Measurements from ENCODE around the gene SLC2A6.

Gene SLC2A6

DNA sequence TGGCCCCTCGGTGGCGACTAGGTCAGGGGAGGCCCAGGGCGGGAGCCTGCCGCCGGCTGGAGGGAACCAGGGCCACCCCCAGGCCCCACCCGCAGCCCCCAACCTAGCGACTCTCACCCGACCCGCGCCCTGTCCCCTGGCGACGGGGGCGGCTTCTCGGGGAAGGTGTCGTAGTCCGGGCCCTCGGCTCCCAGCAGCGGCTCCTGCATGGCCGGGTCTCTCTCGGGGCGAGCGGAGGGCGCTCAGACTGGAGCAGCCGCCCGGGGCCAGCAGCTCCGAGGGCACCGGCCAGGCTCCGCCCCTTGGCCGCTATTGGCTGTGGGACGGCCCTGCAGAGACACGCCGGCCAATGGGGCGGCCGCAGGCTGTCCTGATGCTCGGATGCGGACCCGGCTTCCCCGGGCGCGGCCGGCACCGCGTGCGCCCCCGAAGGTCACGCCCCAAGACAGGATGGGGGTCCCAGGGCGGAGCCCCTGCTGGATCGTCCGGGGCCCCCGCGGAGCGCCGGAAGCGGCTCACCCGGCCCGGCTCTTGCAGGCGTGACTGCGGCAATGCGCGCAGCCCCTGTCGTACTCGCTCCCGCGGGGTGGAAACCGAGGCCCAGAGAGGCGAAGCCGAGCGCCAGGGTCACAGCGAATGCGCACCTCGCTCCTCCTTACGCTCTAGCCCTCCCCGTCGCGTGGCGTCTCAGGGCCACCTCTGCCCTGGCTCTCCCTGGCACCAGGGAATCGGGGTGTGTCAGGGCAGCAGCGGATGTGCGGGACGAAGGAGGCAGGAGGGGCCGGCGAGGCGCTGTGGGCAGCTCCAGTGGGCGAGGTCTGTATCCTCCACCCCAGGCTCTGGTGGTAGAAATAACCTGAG, at the start of gene SLC2A6:
Gene SLC2A6, minus strand, starts transcription at position 249 of the 861 bp plus-strand sequence. Its CDS starts 40 bp downstream, at position 209.
- peak; percentile 81 to 83 for DNase-seq (ENCODE audit: low read depth in 2 of 2)

GRCh38 chr9:133528001-133528875, 49.3 kb upstream of the SLC2A6 start:
- DNase-seq (ENCODE audit: low read depth in 2 of 2): no peak

- no peak for DNase-seq (ENCODE audit: low read depth in 2 of 2)
Measured at GRCh38 chr9:133527444-133527920, 48.6 kb upstream of the SLC2A6 start.

DNA sequence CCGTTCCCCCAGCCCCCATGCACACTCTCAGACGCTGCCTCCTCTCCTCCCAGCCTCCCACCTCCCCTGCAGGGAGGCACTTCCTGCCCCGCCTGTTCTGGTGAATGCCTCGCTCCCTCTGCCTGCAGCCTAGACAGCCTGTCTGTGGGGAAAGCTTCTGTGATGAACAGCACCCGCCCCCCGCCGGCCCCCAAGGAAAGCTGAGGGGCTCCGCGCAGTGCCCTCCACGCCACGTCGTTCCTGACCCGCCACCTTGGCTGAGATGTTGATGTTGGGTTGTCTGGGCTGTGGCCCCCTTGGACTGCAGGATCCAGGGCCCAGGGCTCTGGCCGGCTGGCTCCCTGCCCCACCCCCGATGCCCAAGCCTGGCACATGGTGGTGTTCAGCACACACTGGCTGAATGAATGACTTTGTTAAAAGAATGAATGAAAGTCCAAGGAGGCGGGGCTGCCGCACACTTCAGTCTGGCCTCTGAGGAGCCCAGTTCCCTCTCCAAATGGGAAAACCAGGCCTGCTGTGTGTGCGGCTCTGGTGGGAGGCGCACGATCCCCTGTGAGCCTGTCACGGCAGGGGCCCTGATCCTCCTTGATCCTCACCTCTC, 47.9 kb upstream of the SLC2A6 start:
- DNase-seq (ENCODE audit: low read depth in 2 of 2): no peak

- no peak for DNase-seq (ENCODE audit: low read depth in 2 of 2)
Measured at GRCh38 chr9:133525677-133526076, 46.8 kb upstream of the SLC2A6 start.

DNA sequence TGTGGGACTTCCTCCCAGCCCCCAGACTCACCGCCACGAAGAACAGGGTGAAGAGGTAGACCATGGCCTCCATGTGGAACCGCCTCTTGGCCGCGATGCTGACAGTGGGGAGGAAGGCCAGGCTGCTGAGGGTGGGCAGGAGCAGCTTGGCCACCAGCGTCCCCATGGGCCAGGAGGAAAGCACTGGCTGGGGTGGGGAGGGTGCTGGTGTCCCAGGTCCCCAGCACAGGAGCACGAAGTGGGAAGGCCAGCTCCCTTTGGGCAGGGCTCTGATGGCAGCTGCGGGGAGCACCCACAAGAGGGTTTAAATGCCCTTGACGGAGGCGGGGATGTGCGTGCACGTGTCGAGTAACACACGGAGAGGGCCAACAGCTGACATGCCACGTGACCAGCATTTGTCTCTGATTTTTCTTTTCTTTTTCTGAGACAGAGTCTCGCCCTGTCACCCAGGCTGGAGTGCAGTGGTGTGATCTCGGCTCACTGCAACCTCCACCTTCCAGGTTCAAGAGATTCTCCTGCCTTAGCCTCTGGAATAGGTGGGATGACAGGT, 45.9 kb upstream of the SLC2A6 start, which contains the start of gene MYMK:
Gene MYMK, minus strand, starts transcription at position 281 of the 550 bp plus-strand sequence. Its CDS starts 115 bp downstream, at position 166.
- DNase-seq (ENCODE audit: low read depth in 2 of 2): no peak

GRCh38 chr9:133524146-133524545, 45.2 kb upstream of the SLC2A6 start:
- no peak for DNase-seq (ENCODE audit: low read depth in 2 of 2)

- no peak for DNase-seq (ENCODE audit: low read depth in 2 of 2)
Measured at GRCh38 chr9:133523106-133523505, 44.2 kb upstream of the SLC2A6 start.

DNA sequence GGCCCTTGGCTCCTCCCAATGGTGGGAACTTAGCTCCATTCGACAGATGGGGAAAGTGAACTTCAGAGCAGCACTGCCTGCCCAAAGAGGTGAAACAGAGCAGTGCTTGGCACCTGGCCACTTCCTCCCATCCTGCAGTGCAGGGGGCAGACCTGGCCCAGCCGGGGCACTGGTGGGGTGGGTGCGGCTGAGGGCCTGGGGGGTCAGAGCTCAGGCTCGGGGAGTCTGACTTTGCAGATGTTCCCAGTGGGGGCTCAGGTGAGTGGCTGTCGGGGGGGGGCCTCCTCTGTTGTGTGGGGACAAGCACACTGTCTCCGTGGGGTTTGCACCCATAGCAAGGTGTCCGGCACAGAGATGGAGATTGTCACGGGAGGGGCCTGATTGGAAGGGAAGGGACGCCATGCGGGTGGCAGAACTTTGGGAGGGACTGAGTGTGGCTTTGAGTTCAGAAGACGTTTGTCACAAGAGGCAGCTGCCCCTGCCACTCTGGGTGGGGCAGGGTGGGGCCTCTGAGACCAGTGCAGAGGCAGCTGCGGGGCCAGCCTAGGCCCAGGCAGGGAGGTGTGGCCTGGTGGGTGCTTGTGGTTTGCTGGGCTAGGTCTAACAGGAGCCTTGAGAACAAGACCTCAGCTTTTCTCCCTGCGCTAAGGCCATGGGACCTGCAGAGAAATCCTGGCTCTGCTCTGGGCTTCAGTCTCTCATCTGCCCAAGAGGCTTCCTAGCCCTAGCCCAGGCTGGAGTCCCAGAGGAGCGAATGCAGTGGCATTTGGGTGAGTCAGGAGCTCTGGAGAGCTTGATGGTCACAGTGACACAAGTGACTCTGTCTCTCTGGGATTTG, 43.4 kb upstream of the SLC2A6 start:
- DNase-seq (ENCODE audit: low read depth in 2 of 2): no peak

- DNase-seq (ENCODE audit: low read depth in 2 of 2): no peak
Measured at GRCh38 chr9:133521122-133522072, 42.5 kb upstream of the SLC2A6 start.

DNA sequence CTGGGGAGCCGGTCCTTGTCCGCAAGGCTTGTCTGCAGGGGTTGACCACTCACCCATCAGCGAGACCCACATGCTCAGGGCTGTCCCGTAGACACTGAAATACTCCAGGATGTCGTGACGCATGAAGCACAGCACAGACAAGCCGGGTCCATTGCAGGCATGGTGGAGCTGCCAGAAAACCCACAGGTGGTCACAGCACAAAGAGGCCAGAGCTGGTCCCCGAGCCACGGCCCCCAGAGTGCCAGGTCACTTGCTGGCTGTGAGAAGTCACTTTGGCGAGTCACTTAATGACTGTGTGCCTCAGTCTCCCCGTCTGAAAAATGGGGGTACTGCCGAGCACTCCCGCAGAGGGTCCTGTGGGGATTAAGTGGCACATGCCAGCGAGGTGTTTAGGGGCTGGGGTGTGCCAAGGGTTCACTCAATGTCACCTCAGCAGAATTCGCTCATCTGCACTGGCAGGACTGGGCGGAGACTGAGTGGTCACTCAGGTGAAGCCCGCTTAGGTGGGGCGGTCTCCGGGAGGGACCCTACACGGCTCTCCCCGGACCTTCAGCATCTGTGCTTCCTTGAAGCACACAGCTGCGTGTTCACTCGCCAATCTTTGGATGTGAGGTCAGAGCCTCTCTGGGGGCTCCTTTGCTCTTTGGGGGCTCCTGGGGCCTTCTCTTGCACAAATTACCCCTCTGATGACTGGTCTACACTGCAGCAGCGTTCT, 41.4 kb upstream of the SLC2A6 start:
- DNase-seq (ENCODE audit: low read depth in 2 of 2): no peak

GRCh38 chr9:133519693-133520092, 40.8 kb upstream of the SLC2A6 start:
- DNase-seq (ENCODE audit: low read depth in 2 of 2): no peak

GRCh38 chr9:133518706-133519449, 40.0 kb upstream of the SLC2A6 start:
- DNase-seq (ENCODE audit: low read depth in 2 of 2): no peak

DNA sequence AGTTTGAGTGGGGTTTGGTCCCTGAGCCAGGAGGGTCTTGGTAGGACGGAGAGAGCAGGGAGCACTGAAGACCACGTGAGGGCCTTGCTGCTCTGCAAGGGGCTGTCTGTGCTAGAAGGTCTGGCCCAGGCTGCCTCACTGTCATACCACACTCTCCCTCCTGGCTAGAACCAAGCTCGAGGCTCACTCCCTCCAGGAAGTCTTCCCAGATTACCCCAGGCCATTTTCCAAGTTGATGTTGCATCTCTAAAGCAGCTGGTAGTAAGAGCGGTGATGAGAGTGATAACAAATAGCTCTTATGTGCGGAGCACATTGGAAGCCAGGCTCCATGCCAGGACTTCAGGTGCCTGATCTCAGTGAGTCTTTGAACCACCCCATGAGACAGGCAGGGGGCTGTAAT, 39.3 kb upstream of the SLC2A6 start:
- DNase-seq (ENCODE audit: low read depth in 2 of 2): no peak

GRCh38 chr9:133517711-133518110, 38.8 kb upstream of the SLC2A6 start:
- DNase-seq (ENCODE audit: low read depth in 2 of 2): no peak

GRCh38 chr9:133516961-133517350, 38.1 kb upstream of the SLC2A6 start:
- no peak for DNase-seq (ENCODE audit: low read depth in 2 of 2)

DNA sequence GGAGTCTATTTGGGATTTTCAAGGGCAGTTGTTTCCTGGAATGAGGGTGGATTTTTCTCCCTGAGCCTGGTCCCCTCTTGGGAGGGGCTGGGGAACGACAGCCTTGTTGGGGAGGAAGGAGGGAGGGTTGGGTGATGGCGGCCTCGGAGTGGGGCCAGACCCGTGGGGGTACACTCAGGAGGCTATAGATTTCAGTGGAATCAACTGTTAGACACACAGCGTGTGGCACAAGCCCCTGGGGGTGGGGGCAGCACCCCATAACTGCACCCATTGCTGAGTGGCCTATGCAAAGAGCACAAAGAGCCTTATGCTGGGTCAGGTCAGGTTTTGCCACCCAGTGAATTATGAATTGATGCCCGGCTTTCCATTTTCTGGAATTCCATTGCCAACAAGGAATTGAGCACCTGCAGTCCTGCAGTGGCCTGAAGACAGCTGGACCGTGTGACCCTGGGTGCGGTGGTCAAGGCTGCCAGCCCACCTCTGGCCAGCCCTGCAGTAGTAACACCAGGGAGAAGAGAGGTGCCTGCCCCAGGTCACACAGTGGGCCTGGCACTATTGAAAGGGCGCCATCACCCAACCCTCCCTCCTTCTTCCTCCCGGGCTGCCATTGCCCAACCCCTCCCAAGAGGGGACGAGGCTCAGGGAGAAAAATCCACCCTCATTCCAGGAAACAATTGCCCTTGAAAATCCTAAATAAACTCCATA, 37.5 kb upstream of the SLC2A6 start:
- DNase-seq (ENCODE audit: low read depth in 2 of 2): no peak

All from stimulated activated CD8-positive, alpha-beta memory T cell treated with anti-CD3 and anti-CD28 coated beads, Interleukin-15, amount 100 ng/mL, for 48 hours (primary cell).